ENCODE data around the gene ARFGEF3.
A peak's percentile ranks its signal among the peaks of the same experiment; 100 is the strongest.

GRCh38 chr6:138287144-138287955, 125.6 kb downstream of the ARFGEF3 start:
- TF ChIP-seq, protein P1, sequence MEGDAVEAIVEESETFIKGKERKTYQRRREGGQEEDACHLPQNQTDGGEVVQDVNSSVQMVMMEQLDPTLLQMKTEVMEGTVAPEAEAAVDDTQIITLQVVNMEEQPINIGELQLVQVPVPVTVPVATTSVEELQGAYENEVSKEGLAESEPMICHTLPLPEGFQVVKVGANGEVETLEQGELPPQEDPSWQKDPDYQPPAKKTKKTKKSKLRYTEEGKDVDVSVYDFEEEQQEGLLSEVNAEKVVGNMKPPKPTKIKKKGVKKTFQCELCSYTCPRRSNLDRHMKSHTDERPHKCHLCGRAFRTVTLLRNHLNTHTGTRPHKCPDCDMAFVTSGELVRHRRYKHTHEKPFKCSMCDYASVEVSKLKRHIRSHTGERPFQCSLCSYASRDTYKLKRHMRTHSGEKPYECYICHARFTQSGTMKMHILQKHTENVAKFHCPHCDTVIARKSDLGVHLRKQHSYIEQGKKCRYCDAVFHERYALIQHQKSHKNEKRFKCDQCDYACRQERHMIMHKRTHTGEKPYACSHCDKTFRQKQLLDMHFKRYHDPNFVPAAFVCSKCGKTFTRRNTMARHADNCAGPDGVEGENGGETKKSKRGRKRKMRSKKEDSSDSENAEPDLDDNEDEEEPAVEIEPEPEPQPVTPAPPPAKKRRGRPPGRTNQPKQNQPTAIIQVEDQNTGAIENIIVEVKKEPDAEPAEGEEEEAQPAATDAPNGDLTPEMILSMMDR (IDR thresholded peaks at IDR 0.05) = peak; percentile 86
- TF ChIP-seq ZFX (IDR thresholded peaks at IDR 0.05; ENCODE audit: borderline replicate concordance) = no peak

Measured in 22Rv1 (cell line).